Nucleus accumbens (tissue), 56 donors: ENCODE measurements around the gene PPP4R3B.

Experiments
- DNase-seq, 56 donors: peaks; one replicate each; lab custom pipeline; 2025; lab: John Stamatoyannopoulos, UW

The PPP4R3B gene

DNA sequence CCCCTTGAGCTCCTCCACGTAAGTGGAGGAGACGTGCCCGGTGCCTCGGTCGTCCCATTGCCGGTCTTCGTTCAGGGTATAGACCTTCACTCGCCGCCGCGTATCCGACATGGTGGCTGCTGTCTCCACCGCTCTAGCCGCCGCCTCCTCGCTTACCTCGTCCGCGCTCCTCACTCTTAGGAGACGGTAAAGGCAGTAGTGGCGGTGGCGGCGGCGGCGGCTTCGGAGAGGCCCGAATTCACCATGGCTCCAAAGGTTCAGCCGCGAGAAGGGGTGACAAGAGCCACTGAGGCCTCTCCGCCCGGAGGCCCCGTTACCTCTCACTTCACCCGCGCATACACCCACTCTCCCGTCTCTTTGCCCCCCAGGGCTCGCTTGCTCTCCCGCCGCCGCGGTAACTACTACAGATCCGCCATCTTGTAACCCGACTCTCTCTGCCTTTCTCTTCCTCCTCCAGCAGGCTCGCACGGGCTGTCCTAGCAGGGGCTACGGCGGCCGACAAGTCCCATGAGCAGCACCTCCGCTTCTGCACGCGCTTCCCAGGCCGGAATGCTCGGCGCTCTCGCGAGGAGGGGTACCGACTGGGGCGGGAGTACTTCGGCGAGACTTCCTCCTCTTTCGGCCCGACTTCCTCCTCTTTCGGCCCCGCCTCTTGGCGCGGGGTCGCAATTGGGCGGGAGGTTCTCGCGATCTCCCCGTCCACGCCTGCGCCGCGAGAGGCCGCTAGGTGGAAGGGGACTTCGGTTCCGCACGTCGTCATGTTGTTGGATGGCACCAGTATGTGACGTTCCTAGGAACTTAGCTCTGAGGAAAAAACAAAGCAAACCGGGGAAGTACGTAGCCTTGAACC, at the start of gene PPP4R3B:
Gene PPP4R3B (minus strand): TSS at position 448 of the 850 bp plus-strand sequence. CDS start 337 bp downstream, at position 111.
- peak; percentile 85 to 100 (median 99) for DNase-seq

DNA sequence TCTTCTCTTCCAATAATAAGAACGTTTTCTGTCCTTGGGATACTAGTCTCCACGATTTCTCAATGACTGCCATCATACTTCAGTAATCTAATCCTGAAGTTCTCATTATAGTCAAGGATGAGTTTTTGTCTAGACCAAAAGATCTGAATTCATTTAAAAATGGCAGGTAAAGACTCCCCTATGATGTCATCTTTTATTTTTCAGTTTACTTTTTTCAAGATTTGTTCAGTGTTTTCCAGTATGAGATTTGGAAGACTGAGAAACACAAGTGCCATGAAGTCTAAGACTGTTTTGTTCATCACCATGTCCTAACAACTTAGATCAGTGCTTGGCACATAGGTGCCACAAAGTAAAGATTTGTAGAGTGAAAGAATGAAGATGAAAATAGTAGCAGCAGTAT, 35.8 kb upstream of the PPP4R3B start:
- no peak for DNase-seq

DNA sequence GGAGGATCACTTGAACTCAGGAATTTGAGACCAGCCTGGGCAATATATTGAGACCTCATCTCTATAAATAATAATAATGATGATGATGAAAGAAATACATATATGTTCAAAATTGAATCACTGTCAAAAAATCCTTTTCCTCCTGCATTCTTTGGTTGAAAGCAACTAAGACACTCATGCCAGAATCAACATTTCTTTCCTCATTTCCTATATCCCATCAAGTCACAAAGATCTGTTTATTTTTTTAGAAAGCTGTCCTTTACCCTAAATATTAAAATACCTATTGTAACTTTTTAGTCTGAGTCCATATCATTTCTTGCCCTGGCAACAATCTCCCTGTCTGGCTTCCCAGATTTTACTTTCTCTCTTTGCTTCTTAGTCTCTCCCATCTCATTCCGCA, 31.8 kb upstream of the PPP4R3B start:
- DNase-seq: no peak

DNA sequence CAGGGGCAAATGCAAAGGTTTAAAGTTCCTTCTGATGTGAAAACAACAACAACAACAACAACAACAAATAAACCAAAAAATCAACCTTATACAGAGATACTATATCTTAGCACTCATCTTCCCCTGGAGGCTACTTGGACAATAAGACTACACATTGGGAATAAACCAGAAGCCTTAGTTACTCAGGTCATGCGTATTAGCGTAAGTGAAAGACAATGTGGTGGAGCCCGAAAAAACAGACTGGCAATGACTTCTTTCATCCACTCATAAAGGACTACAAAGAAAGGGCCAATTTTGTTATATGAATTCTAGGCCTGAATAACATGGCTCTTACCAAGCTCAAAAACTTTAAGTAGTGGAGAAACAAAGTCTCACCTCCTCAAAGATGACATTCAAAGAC, 19.4 kb upstream of the PPP4R3B start:
- DNase-seq: no peak

DNA sequence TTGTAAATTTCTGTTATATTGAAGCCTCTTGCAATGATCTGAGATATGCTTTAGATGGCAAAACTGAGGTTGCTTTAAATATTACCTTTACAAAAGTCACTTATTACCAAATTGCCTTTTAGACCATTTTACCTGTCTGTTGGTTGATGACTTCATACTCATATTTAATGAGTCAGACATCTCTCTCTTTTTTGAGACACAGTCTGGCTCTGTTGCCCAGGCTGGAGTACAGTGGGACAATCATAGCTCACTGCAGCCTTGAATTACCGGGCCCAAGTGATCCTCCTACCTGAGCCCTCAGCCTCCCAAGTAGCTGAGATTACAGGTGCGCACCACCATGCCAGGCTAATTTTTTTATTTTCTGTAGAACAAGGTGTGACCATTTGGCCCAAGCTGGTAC, 11.5 kb upstream of the PPP4R3B start:
- no peak for DNase-seq

DNA sequence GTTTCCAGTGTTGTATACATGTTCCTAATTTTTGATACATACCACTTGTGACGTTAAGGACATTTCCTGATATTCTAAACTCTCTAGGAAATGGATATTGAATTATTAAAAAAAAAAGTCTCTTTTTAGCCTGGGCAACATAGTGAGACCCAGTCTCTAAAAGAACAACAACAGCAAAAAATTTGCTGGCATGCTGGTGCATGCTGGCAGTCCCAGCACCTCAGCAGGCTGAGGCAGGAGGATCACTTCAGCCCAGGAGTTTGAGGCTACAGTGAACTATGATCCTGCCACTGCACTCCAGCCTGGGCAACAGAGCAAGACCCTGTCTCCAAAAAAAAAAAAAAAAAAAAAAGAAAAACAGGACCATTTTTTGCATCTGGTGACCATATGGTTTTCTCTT, 10.5 kb upstream of the PPP4R3B start:
- no peak for DNase-seq

DNA sequence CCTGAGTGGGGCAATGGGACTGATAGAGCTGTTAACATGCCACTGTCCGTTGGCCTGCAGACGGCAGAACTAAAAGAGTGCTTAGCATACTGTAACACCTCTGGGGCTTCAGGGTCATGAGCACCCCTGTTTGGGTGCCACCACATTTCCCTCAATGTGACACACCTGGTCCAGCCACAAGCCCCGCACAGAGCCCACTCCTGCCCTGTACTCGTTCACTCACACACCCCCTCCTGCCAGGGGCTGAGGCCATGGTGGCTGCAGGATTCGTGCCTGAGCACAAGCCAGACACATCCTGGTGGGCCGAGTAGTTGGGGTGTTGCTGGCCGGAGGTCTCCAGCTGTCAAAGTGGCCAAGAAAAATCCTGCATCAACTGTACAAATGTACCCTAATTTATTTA, 4.4 kb upstream of the PPP4R3B start:
- no peak for DNase-seq

DNA sequence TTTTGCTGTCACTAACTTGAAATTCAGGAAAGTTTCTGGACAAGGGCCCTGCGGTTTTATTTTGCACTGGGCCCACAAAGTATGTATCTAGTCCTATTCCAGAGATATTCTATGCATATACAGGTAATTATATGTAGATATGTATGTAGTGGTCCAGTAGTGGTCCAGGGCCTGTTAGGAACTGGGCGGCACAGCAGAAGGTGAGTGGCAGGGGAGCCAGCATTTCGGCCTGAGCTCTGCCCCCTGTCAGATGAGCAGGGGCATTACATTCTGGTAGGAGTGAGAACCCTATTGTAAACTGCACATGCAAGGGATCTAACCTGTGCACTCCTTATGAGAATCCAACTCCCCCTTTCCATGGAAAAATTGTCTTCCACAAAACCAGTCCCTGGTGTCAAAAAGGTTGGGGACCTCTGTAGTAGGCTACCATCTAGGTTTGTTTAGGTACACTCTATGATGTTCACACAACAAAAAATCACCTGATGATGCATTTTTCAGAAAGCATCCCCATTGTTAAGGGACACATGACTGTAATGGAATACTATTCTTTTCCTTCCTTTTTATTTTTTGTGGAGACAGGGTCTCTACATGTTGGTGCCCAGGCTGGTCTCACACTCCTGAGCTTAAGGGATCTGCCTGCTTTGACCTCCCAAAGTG, 2.8 kb upstream of the PPP4R3B start:
- DNase-seq: no peak

DNA sequence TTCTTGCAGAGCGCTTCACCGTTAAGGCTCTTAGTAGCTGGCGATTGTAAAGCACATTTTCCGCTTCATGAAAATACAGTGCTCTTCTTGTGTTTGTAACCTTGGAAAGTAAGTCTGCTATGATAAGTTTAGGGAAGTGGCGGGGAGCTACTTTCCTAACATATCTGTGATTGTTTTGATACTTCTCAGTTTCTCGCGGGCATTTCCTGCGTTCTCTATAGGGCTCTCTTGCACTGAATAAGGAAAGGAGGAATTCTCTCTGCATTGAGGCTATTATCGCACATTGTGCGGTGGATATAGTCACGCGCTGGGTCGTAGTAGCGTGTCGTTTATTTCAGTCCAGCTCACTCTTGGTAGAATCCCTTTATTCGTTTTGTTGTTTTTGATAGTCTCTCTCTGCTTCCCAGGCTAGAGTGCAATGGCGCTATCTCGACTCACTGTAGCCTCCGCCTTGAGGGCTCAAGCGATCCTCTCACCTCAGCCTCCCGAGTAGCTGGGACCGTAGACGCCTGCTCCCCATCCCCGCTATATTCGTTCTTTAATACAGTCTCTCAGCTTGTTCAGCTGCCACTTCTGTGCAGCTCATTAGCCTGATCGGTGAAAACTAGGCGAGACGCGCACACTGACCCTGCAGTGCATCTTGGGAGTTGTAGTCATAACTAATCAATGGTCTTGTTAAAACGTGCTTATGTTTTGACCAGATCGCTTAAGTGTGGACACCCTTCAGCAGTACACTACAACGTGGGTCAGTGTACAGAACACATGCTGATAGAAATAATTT, 1.0 kb upstream of the PPP4R3B start:
- peak in 51 of 56 donors; percentile 5 to 78 (median 43) for DNase-seq

DNA sequence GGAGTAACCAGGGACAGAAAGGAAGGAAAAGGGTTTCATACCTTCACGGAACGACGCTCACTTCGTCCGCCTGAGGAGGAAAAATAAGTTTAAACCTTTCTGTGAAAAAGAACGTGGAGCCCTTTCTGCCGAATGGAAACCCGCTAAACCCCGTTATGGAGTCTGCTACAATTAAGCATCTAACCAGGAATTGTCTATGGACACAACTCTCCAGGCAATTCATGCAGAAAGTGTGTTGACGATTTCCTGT, 528 bp upstream of the PPP4R3B start:
- peak in 4 of 56 donors; percentile 30 to 59 (median 48) for DNase-seq

DNA sequence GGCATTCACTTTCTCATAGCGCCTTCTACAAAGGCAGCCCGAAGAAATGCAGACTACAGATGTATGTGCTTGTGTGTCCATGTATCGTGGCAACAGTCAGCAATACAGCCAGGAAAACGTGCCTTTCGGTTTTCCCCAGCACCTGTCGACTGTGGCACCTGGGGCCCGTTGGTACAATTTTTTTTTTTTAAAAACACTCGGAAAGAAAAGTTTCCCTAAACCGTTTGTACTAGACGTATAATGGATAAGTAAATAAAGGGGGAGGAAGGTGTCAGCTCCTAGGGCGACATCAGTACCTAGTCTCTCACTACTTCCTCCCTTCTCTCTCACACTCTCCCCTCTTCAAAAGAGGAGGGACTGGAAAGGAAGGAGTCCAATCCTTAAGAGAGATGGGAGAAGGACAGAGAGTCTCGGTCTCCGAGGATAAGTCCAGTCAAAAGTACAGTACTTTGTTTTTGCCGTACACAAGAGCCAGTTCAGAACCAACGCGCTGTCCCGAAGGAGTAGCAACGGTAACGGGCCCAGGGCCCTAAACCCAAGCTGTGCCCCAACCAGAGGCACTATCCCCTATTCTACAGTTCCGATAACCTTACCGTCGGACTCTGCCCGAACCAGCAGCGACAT, 759 bp downstream of the PPP4R3B start:
- DNase-seq: peak in 5 of 56 donors; percentile 16 to 52 (median 27)

DNA sequence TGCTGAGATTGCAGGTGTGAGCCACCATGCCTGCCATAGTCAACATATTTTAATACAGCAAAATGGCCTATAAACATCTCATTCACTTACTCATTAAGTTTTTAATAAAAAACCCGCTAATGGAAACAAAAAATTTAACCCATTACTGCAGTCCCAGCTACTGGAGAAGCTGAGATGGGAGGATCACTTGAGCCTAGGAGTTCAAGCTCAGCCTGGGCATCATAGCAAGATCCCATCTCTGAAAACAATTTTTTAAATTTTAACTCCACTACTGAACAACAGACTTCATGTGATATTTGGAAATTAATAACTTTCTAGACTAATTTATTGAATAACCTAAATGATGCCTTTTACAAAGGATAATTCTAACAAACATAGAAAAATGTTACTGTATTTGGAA, 5.4 kb downstream of the PPP4R3B start:
- DNase-seq: no peak

DNA sequence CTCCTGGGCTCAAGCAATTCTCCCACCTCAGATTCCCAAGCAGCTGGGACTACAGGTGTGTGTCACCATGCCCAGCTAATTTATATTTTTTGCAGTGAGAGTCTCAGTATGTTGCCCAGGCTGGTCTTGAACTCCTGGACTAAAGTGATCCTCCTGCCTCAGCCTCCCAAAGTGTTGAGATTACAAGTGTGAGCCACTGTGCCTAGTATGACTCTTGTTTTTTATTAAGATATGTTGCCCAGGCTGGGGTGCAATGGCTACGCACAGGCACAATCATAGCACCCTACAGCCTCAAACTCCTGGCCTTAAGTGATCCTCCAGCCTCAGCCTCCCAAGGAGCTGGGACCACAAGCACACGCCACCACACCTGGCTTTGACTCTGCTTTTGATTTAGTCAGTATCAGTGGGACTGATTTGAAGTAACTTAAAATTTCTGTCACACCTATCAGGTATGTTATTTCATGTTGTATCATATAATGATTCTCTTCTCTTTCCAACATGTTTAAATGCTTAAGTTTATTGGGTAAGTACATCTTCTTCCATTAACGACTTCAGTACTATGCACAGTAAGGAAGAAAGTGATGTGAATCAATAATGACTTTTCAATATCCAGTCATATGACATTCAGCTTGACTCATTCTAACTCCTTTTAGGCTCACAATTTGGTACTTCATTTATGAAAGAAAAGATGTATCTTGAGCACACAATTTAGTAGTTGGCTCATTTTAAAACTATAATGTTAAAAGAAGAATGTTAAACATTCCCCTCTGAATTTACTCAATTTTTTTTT, 6.3 kb downstream of the PPP4R3B start:
- no peak for DNase-seq

DNA sequence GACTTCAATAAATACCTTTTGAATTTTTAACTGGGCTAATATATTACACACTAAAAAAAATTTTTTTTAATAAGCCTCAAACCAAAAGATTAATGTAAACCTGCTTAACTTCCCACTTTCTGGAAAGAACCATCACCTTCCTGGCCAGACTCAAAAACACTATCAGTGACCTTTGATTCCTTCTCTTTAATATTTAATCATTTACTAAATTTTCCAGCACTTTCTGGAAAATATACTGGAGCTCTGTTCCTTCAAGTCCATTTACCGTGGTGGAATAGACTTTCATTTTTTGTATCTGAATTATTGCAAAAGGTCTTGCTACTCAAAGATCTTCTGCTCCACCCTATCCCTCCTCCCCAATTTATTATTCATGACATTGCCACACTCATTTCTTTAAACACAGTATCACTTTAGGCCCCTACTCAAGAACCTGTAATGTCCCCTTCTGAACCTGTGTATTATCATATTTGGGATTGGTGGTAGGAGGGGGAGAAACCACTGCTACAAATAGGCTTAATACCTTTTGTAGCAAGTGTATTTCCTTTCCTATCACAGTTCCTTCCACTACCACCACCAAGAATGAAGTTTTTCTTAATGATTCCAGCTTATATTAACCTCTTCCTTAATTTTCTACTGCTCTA, 7.4 kb downstream of the PPP4R3B start:
- no peak for DNase-seq

DNA sequence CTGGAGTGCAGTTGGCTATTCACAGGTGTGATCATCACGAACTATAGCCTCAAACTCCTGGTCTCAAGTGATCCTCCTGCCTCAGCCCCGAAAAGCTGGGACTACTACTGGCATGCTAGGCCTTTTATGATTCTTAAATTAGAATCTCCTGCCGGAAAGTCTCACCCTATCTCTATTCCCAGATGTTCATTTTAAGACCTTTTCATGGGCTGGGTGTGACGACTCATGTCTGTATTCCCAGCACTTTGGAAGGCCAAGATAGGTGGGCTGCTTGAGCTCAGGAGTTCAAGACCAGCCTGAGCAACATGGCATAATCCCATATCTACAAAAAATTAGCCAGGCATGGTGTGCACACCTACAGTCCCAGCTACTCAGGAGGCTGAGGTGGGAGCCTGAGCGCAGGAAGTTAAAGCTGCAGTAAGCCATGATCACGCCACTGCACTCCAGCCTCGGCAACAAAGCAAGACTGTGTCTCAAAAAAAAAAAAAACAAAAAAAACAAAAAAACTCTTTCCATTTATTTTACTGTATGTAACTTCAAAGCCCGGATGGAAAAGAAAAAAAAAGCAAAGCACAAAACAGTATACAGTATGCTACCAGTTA, 8.1 kb downstream of the PPP4R3B start:
- DNase-seq: no peak

DNA sequence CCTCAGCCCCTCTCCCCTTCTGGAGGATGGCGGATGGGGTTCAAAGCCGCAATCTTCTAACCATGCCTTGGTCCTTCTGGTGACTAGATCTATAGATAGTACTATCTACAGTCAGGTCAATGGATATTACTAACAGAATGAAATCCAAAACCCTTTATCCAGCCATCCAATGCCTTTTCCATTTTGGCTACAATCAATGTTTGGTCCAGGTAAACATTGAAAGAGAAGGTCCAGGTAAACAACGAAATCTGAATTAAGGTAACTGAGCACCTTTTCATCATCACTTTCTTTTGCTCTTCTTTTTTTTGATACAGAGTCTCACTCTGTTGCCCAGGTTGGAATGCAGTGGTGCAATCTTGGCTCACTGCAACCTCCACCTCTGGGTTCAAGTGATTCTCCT, 9.7 kb downstream of the PPP4R3B start:
- DNase-seq: no peak

DNA sequence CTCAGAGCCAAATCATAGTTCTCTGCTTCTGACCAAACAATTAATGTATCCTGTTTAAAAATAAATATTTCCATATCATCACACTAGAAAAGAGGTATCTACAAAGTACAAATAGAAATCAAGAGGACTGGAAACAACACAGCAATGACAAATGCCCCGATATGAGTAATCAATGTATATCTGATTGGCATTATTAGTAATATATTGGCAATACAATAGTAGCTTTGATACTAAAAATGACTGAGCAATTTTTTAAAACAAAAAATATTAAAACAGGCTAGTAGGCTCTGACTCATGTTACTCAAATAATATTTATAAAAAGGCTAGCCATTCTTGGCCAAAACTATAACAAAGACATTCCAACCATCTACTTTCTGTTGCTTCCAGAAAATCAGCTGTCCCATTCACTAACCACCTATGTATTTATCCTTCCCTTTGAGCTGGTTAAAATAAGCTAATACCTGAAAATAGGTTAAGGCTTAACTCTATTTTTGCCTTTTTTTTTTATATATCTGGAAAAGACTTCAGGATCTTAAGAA, 13.3 kb downstream of the PPP4R3B start:
- no peak for DNase-seq

DNA sequence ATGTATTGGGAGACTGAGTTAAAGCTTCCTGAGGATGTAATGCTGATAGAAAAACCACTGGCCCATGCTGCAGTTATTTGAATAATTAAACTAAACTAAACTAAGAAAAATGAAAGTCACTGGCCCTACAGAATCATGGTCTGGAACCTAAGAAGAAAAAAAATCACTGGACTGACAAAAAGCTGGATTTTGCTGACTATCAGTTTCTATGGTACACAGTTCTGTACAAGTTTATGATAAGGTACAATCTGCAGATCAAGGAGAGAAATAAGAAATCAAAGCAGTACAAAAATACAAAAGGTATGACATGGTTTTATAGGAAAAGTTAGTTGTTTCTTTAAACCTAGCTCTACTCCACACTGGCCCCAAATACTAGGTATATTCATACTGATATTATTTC, 15.6 kb downstream of the PPP4R3B start:
- DNase-seq: no peak
